Testis (tissue), 2 donors: ENCODE data around the gene SCGN.

Source experiments
- CTCF ChIP-seq, 3 experiments: fragments of 450-650 bp in 2 of 3; fragments of 200-600 bp in 1 of 3; sonication (generic) in 1 of 3; IDR thresholded peaks; one replicate each; pipeline ENCODE4 v1.5.1; 2016 to 2019; ENCODE audit warnings: antibody characterized with exemption in 3 of 3, mild to moderate bottlenecking in 2 of 3, moderate library complexity in 1 of 3
- POLR2A ChIP-seq: fragments of 450-650 bp; IDR thresholded peaks from one replicate; pipeline ENCODE4 v1.6.1; 2017; ENCODE audit warnings: antibody characterized with exemption, mild to moderate bottlenecking, moderate library complexity

- no peak for TF ChIP-seq POLR2A
- TF ChIP-seq CTCF (IDR thresholded peaks at IDR 0.05): no peak
Observed at GRCh38 chr6:25602674-25602982, 49.4 kb upstream of the SCGN start.
